ENCODE data around the gene IRAK1BP1.
A peak's percentile ranks its signal among the peaks of the same experiment; 100 is the strongest.
"Not testable (repeated sequence)": the region's sequence is repeated elsewhere in the genome, so short reads cannot be mapped to it uniquely, and the experiment has no call there.

Gene IRAK1BP1

DNA sequence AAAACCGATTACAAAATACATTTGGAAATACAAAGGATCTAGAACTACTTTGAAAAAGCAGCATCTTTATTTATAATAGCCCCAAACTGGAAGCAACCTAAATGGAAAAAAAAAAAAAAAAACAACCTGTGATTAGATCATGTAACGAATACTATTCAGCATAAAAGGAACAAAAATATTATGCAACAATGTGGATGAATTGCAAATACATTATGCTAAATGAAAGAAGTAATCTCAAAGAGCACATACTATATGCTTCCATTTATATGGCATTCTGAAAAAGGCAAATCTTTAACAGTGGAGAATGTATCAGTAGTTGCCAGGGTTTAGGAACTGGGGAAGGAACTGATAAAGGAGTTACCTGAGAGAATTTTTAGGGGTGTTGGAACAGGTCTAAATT is 28.9 kb downstream of the IRAK1BP1 start:
- no peak for DNase-seq

DNA sequence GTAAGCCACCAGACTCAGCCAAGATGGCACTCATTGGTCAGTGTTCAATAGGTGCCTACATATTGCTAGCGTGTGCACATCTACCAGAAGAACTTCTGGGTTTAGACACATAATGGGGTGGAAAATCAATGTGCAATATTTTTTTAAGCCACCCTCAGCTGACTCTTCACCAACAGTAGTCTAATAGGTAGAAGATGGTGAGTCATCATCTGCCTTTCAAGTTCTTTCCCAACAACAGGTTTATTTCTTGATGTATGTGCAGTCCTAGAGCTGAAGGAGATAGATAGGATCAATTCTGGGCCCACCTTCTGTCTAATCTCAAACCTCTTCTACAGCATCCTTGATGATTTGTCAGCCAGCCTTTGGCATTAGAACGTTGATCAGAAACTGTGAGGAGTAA is 41.3 kb downstream of the IRAK1BP1 start:
- no peak for DNase-seq

- DNase-seq, result no peak
These were observed 42.0 kb downstream of the IRAK1BP1 start for GRCh38 chr6:78909391-78909790.

DNA sequence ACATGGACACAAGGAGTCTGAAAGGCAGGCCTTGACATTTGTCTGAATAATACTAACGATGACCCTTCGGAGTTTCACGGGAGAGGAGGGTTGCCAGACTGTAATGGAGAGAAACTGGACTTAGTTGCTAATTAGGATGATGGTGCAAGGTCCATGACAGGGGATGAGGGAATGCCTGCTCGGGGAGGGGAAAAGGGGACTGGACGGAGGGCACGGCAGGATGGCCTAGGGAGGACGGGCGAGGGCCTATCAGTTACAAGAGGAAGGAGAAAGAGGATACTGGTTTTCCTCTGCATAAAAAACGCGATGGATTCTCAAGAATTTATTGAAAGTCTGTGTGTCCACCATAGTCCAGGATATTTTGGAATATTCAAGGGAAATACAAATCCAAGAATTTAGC is 42.7 kb downstream of the IRAK1BP1 start:
- DNase-seq, result no peak

- DNase-seq, result no peak
These were observed 43.3 kb downstream of the IRAK1BP1 start for GRCh38 chr6:78910591-78911171.

DNA sequence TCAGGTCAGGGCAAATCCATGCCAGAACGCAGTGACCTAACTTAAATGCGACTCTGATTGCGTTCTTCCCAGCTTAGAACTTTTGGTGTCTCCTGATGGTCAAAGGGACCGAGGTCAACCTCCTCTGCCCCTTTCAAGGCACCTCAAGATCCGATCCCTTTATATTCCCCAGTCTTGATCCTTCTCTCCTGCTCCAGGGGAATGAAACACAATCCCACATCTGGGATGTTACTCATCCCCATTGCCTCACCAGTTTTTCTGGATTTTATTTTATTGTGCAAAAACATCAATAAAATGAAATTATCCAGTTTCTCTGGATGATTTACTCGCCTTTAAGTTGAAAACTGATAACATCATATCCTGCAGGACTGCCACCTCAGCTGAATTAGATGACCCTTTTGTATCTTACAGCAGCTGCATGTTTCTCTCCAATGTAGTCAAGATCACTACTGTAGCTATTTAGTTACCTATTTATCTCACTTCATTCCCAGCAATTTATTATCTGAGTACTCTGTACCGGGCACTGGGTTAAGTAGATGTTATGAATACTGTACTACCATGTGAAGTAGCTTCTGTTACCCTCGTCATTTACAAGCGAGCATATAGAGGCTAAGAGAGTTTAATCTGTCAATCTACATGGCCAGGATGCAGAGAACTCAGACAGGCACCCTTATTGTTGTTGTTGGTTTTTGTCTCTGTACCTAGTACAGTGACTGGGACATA is 44.0 kb downstream of the IRAK1BP1 start:
- no peak for DNase-seq

DNA sequence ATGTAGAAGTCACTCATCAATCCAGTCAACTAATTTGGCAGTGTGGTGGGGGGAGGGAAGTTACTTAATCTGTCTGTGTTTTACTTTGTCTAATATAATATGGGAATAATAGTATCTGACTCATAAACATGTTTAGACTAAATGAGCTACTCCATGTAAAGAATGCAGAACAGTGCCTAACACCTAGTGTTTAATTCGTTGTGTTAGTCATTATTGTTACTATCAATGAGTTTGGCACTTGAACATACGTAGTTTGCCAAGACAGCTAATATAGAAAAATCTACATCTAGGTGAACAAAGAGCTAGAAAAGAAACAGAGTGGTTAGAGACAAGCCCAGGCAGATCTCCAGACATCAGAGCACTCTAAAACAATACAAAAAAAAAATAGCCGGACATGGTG is 49.1 kb downstream of the IRAK1BP1 start:
- DNase-seq, result no peak

DNA sequence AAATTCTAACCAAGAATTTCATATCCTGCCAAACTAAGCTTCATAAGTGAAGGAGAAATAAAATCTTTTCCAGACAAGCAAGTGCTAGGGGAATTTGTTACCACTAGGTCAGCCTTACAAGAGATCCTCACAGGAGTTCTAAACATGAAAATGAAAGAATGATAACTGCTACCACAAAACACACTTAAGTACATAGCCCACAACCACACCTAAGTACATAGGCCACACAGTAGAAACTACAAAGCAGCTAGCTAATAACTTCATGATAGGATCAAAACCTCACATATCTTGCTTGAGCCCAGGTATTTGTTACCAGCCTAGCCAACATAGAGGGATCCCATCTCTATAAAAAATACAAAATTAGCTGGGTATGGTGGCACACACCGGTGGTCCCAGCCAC is 50.4 kb downstream of the IRAK1BP1 start:
- no peak for DNase-seq

DNA sequence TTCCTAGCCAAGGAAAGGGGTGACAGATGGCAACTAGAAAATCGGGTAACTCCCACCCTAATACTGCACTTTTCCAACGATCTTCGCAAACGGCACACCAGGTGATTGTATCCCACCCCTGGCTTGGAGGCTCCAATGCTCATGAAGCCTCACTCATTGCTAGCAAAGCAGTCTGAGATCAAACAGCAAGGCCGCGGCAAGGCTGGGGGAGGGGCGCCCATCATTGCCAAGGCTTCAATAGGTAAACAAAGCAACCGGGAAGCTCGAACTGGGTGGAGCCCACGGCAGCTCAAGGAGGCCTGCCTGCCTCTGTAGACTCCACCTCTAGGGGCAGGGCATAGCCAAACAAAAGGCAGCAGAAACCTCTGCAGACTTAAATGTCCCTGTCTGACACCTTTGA is 53.8 kb downstream of the IRAK1BP1 start:
- not testable (repeated sequence) for DNase-seq

DNA sequence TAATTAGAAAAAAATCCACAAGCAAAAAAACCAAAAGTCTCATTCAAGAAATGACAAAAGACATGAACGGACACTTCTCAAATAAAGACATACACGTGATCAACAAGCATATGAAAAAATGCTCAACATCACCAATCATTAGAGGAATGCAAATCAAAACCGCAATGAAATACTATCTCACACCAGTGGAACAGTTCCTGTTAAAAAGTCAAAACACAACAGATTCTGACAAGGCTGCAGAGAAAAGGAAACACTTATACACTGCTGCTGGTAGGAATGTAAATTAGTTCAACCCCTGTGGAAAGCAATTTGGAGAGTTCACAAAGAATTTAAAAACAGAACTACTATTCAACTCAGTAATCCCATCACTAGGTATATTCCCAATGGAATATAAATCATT is 58.0 kb downstream of the IRAK1BP1 start:
- no peak for DNase-seq

- DNase-seq, result peak; percentile 2
These were observed 68.2 kb downstream of the IRAK1BP1 start for GRCh38 chr6:78935553-78935952.

DNA sequence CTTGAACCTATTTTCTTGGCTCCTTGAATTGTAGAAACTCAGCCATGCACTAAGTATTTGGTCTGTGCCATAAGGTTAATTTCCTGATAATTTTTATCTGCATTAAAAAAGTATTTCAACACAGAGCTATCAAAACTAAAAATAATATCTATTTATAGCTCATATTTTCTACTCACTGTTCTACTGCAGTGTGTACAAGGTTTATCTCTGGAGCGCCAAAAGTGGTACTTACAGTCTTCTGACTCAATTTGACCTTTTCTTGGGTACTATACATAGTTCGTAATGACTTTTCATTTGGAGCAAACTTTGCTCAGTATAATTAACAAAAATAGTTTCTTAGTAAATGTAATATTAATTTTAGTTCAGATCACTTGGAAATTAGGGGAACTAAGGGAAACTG is 69.2 kb downstream of the IRAK1BP1 start:
- DNase-seq, result no peak

- no peak for DNase-seq
These were observed 75.1 kb downstream of the IRAK1BP1 start for GRCh38 chr6:78942446-78942845.

- no peak for DNase-seq
These were observed 80.2 kb downstream of the IRAK1BP1 start for GRCh38 chr6:78947529-78947928.

DNA sequence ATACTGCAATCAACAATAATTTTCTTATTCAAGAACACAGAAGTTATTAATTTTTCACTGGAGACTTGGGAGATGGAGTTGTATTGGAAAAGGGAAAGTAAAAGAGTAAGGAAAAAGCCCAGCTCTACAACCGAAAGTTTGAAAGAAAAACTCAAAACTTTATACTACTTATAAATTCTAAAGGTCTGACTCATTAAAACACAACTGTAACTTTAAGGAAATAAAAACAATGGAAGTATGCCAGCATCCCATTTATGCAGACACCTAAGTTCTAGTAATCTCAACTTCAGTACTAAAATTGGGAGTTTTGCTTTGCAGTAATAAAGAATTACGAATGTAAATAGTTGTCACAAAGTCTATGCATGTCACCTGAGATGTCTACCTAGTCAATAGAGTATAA is 80.6 kb downstream of the IRAK1BP1 start:
- DNase-seq, result no peak

GRCh38 chr6:78948785-78949184 is 81.4 kb downstream of the IRAK1BP1 start:
- no peak for DNase-seq

DNA sequence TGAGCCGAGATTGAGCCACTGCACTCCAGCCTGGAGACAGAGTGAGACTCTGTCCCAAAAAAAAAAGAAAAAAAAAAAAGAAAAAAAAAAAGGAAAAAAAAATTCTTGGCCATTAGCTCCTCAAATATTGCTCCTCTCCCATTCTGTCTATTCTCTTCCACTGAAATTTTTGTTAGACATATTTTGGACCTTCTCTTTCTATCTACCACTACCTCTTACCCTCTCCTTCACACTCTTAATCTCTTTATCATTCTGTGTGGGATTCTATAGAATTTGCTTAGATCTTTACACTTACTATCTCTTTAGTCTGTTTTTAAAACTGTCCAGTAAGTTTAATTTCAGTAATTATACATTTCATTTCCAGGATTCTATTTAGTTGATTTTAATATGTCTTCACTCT is 85.0 kb downstream of the IRAK1BP1 start:
- DNase-seq, result no peak
